HG02938 (cell line): ENCODE data around the gene MUC5B.

Experiments used
- ATAC-seq: cut with Tn5 transposase; IDR thresholded peaks from one replicate; pipeline ENCODE4 v1.9.1; 2021; ENCODE audit warnings: mild to moderate bottlenecking, moderate library complexity; ENCODE audit not compliant: unreplicated experiment

MUC5B gene

DNA sequence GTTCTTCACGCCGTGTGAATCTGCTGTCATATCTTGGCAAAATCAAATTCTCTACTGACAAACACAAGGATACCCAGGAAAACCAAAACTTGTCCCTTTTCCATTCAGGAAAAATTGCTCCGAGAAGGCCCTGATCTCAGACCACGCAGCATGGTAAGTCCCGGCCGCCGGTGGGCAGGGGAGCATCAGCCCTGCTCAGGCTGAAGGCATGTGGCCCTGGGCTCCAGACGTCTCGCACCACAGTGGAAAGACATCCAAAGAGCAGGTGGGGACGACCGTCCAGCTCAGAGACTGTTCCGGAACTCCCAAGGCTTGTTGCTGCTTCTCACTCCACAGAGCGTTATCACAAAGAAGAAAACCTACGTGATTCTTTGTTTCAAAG, 56.8 kb downstream of the MUC5B start:
- no peak for ATAC-seq

GRCh38 chr11:1280116-1281035, 57.5 kb downstream of the MUC5B start:
- no peak for ATAC-seq

- no peak for ATAC-seq
These were observed 58.6 kb downstream of the MUC5B start for GRCh38 chr11:1281326-1281973.

DNA sequence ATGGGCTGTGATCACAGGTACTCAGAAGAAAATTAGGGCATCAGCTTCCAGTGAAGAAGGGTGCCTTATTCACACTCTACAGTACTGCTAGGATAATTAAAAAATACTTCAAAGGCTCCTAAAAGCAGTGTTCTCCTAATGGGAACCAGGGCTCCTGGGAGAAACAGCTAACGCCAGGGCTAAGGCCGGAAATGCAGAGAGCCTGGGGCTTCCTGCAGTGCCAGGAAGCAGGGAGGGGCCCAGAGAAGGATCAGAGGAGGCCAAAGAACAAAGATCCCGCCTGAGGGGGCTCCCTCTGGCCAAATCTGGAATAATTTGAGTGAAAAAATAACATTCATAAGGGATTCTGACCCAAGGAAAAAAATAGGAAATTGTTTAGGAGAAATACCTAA, 59.1 kb downstream of the MUC5B start:
- no peak for ATAC-seq

- no peak for ATAC-seq
These were observed 60.2 kb downstream of the MUC5B start for GRCh38 chr11:1283091-1283511.

DNA sequence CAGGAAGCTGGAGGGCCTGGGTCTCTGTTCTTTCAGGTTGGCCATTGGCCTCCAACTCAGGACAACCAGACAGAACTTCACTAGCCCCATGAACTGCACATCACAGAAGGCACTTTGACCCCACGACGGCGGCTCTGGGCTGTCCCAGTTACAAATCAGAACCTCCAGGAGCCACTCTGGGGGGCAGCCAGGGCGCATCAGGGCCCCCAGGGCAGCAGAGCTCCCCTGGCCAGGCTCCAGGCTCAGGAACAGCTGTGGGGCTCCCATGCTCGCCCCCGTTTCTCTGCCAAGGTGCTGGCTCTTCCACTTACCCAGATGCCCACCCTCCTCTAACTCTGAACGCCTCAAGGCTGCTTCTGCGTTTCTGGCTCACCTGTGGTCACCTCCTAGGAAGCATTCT, 61.0 kb downstream of the MUC5B start:
- no peak for ATAC-seq

DNA sequence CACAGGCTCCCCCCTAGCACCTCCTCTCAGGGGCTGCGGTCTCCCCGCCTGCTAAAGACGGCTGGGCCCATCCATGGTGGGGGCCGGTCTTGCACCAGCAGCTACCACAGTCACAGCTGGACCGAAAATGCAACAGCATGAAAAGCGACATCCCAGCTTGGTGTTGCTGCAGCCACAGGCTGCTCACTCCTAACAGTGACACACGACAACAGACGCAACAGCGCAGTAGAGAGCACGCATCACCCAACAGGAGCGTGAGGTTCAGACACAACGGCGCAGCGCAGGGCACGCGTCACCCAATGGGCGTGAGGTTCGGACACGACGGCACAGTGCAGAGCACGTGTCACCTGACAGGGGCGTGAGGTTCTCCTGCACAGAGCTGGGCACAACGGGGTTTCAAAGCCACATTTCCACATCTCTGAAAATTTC, 62.5 kb downstream of the MUC5B start:
- no peak for ATAC-seq

DNA sequence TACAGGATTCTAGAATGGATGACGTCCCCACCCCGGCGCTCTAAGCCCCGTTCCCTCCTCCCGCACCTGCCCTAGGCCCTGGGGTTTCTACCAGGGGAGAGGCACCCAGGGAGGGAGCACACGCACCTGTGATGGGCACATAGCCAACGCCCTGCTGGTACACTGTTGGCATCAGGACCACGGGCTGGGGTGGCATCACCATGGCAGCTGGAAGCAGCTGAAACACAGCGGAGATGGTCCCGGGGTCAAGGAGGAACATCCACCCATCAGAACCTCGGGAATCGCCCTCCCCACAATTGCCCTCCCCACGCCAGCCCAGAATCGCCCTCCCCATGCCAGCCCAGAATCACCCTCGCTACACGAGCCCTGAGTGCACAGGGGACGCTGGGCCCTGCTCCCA, 63.0 kb downstream of the MUC5B start:
- no peak for ATAC-seq

DNA sequence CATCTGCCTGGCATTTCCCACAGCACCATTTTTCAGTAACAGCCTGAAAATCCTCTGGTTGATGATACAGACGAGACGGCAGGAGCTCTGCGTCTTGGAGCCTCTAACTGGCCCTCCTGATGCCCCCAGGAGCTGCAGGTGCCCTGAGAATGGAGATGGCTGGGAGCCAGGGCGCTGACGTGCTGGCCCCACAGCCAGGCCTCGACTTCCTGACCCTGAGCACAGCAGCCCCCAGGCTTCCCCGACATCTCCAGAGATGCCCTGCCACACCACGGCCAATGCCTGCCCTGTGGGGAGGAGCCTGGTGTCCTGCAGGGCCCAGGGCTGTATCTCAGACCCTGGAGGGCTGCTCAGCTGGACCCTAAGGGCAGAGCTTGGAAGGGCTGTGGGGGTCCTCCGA, 65.1 kb downstream of the MUC5B start:
- ATAC-seq = no peak

GRCh38 chr11:1288426-1289151, 65.7 kb downstream of the MUC5B start:
- no peak for ATAC-seq

GRCh38 chr11:1289211-1289935, 66.5 kb downstream of the MUC5B start:
- no peak for ATAC-seq

- ATAC-seq = no peak
These were observed 67.5 kb downstream of the MUC5B start for GRCh38 chr11:1290052-1291040.

DNA sequence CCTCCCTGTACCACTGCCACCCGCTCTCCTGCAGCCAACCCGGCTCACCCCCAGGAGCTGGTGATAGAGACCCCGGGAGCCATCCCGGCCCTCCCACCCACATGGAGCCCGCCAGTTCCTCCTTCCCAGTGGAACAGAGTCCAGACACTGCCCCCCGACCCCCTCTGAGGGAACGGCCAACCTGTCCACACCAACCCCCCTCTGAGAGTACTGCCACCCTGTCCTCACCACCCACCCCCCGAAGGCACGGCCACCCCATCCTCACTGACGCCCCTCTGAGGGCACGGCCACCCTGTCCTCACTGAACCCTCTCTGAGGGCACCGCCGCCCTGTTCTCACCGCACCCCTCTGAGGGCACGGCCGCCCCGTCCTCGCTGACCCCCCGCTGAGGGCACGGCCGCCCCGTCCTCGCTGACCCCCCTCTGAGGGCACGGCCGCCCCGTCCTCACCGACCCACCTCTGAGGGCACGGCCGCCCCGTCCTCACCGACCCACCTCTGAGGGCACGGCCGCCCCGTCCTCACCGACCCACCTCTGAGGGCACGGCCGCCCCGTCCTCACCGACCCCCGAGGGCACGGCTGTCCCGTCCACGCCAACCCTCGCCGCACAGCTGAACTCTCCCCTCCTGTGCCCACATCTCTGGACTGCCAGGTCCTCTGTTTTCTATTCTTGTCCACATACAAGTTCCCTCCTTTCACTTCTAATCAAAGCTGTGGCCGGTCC, 68.6 kb downstream of the MUC5B start:
- no peak for ATAC-seq

GRCh38 chr11:1292018-1292643, 69.3 kb downstream of the MUC5B start:
- ATAC-seq = no peak

DNA sequence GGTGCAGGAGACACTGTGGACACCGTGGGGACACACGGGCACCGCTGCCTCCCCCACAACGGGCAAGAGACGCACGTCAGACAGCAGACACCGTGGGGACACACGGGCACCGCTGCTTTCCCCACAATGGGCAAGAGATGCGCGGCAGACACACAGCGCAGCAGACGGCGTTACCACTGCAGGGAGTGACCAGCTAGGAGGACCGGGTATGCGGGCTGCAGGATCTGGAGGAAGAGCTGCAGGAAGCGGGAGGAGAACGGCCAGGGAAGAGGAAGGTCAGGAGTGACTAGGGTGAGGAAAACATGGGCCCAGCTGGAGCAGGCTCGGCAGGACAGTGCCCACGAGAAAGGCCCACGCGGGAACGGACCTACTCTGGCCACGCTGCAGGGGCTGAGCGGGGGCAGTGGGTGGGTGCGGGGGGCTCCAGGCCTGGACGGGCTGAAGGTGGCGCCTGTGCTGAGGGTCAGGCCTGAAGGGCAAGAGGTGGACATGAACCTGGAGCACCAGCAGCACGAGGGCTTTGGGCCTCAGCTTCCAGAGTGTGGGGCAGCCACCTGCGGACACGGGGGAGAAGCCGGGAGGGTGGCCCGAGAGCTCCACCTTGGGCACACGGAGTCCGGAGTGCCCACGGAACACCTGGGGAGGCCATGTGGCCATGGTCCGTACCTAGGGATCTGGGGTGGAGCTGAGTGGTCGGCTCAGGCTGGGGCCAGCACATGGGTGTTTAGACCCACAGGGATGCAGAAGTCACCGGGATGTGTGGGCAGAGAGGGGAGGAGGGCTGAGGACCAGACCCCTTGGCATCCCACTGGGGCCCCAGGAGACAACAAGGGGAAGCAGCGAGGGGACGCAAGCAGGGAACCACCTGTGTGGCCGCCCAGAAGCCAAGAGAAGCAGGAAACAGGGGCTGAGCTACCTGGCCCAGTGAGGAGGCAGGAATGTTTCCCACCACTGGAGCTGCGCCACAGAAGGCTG, 70.1 kb downstream of the MUC5B start:
- ATAC-seq = no peak

- ATAC-seq = no peak
These were observed 70.8 kb downstream of the MUC5B start for GRCh38 chr11:1293619-1294015.

DNA sequence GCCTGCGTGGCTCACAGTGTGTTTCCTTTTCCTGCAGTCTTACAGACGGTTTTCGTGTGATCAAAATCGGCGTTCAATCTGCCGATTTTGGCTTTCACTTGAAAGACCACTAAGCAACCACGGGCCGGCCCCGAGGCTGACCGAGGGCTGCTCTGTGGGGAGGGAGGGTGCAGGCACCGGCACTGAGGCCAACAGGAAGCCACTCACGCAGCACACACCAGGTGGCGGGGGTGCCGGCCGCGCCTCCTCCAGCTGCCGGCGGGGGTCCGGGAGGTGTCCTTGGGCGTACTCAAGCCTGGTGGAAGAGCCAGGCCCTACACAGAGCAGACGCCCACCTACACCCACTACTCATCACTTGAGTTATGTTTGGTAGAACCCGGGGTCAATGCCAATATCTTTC, 72.2 kb downstream of the MUC5B start:
- ATAC-seq = no peak

DNA sequence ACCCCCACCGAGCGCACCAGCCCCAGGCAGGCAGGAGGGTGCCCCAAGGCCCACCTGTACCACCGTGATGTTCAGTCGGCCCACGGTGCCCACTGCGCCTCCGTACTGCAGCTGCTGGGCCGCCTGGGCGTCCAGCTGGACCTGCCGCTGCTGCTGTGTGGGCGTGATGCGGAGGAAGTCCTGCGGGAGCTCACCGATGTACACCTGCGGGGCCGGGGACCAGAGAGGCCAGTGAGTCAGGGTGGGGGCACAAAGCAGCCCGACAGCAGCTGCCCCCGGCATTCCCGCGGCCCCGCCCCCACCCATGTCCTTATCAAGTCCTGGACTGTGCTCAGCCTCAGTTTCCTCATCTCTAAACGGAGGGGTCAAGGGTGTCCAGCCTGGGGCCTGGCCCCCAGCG, 72.7 kb downstream of the MUC5B start:
- ATAC-seq = no peak
